ENCODE results near the gene RPRD2. TPM values are rescaled to one million over a fixed set of nuclear protein-coding genes. Genes with fewer than 3 reads are reported as not detected.

Gene RPRD2
- total and polyA plus RNA-seq, 9 of the 15 experiments (the other 6 are each of a cell fraction or from before 2014, with no cell fraction given): 1.5 to 21.6 (median 7.7) TPM

GRCh38 chr1:150507912-150508864, 144.2 kb downstream of the RPRD2 start, which contains the start of gene ECM1 (continued):
- TF ChIP-seq, protein P1, sequence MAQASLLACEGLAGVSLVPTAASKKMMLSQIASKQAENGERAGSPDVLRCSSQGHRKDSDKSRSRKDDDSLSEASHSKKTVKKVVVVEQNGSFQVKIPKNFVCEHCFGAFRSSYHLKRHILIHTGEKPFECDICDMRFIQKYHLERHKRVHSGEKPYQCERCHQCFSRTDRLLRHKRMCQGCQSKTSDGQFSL (CRISPR knock-in tag; IDR thresholded peaks at IDR 0.05): no peak
- TF ChIP-seq, protein P1 (tag; IDR thresholded peaks at IDR 0.05): no peak
- no peak for TF ChIP-seq PCBP1 (IDR thresholded peaks at IDR 0.05; ENCODE audit: low read depth, low read length, poor library complexity, severe bottlenecking)
- no peak for TF ChIP-seq E4F1 (CRISPR knock-in tag; IDR thresholded peaks at IDR 0.05; ENCODE audit: borderline replicate concordance)
- TF ChIP-seq HDAC2 (IDR thresholded peaks at IDR 0.05): 0 out of 2 replicates have a peak, but pooled peaks have one; percentile 14
- no peak for TF ChIP-seq NRF1 (conservative IDR thresholded peaks at IDR 0.05 in 1 of 2, IDR thresholded peaks at IDR 0.05 in 1 of 2)
- TF ChIP-seq BDP1 (IDR thresholded peaks at IDR 0.05; ENCODE audit: insufficient read depth, insufficient read length): no peak
- no peak for TF ChIP-seq PHB2 (IDR thresholded peaks at IDR 0.05; ENCODE audit: low read depth)
- TF ChIP-seq POLR2A (conservative IDR thresholded peaks at IDR 0.05): peak; percentile 83
- TF ChIP-seq LCOR (CRISPR knock-in tag; IDR thresholded peaks at IDR 0.05): no peak
- TF ChIP-seq PYGO2 (tag; IDR thresholded peaks at IDR 0.05): no peak
- no peak for TF ChIP-seq KDM4B (IDR thresholded peaks at IDR 0.05; ENCODE audit: borderline replicate concordance in 2 of 2, low read depth in 1 of 2)
- TF ChIP-seq CCNT2 (IDR thresholded peaks at IDR 0.05; ENCODE audit: borderline replicate concordance, extremely low read depth, insufficient read length, low read depth, low read length): no peak
- no peak for TF ChIP-seq HIVEP1 (CRISPR knock-in tag; IDR thresholded peaks at IDR 0.05)
- TF ChIP-seq, protein P2, sequence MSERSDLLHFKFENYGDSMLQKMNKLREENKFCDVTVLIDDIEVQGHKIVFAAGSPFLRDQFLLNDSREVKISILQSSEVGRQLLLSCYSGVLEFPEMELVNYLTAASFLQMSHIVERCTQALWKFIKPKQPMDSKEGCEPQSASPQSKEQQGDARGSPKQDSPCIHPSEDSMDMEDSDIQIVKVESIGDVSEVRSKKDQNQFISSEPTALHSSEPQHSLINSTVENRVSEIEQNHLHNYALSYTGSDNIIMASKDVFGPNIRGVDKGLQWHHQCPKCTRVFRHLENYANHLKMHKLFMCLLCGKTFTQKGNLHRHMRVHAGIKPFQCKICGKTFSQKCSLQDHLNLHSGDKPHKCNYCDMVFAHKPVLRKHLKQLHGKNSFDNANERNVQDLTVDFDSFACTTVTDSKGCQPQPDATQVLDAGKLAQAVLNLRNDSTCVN (CRISPR knock-in tag; IDR thresholded peaks at IDR 0.05): 0 out of 2 replicates have a peak, but pooled peaks have one; percentile 43
- no peak for TF ChIP-seq PBX2 (CRISPR knock-in tag; IDR thresholded peaks at IDR 0.05; ENCODE audit: low read depth)
- no peak for TF ChIP-seq PBX2 (tag; conservative IDR thresholded peaks at IDR 0.05; ENCODE audit: low read depth)
- no peak for TF ChIP-seq CHD2 (IDR thresholded peaks at IDR 0.05; ENCODE audit: low read depth, low read length)
